CD14-positive monocyte (primary cell): ENCODE results near the gene GALNTL6. TPM values are rescaled to one million over a fixed set of nuclear protein-coding genes. Genes with fewer than 3 reads are reported as not detected.

ENCODE experiments used
- DNase-seq, 3 donors: peaks; one replicate each; pipeline ENCODE4 v3.0.0-alpha.2; 2011 to 2022
- H2AFZ ChIP-seq: 2 replicates; pipeline ENCODE4 v1.6.0; 2012; ENCODE audit warnings: mild to moderate bottlenecking, low read depth, low read length, inconsistent platforms; ENCODE audit not compliant: insufficient read depth, poor library complexity, severe bottlenecking
- H3K27ac ChIP-seq, 2 donors: 1 replicate in 1 of 2; 2 replicates in 1 of 2; pipeline ENCODE4 v1.5.1; 2012 to 2013; ENCODE audit warnings: low read length in 2 of 2, control low read depth in 1 of 2, inconsistent platforms in 1 of 2, low read depth in 1 of 2, mild to moderate bottlenecking in 1 of 2
- H3K27me3 ChIP-seq, 2 donors: one replicate each; pipeline versions ENCODE4 v1.6.0 to v1.6.1; 2011 to 2013; ENCODE audit warnings: low read length in 2 of 2; ENCODE audit not compliant: control insufficient read depth in 2 of 2, insufficient read depth in 2 of 2
- H3K36me3 ChIP-seq, 2 donors: replicated peaks in 1 of 2; 1 replicate in 1 of 2; 2 replicates in 1 of 2; pipeline versions ENCODE4 v1.5.1 to v1.6.1; 2012 to 2013; ENCODE audit warnings: low read length in 2 of 2, control low read depth in 1 of 2, inconsistent platforms in 1 of 2, mild to moderate bottlenecking in 1 of 2; ENCODE audit not compliant: insufficient read depth in 2 of 2, control insufficient read depth in 1 of 2
- H3K4me1 ChIP-seq, 2 donors: 1 replicate in 1 of 2; 2 replicates in 1 of 2; pipeline versions ENCODE4 v1.5.1 to v1.6.1; 2012 to 2013; ENCODE audit warnings: low read length in 2 of 2, control low read depth in 1 of 2, inconsistent platforms in 1 of 2, mild to moderate bottlenecking in 1 of 2, moderate library complexity in 1 of 2; ENCODE audit not compliant: insufficient read depth in 2 of 2, control insufficient read depth in 1 of 2
- H3K4me2 ChIP-seq: replicated peaks from 2 replicates; pipeline ENCODE3; 2012; ENCODE audit warnings: low read length, moderate library complexity, mild to moderate bottlenecking; ENCODE audit not compliant: poor library complexity, severe bottlenecking; ENCODE audit errors: extremely low read depth
- H3K4me3 ChIP-seq, 3 experiments: fragments of 200-600 bp in 1 of 3; sonication (generic) in 1 of 3; replicated peaks in 1 of 3; 1 replicate in 2 of 3; 2 replicates in 1 of 3; pipeline ENCODE4 v1.5.1; 2011 to 2013; ENCODE audit warnings: low read length in 3 of 3, mild to moderate bottlenecking in 3 of 3, control low read depth in 2 of 3, low read depth in 2 of 3, inconsistent platforms in 1 of 3, moderate library complexity in 1 of 3
- H3K79me2 ChIP-seq: 2 replicates; pipeline ENCODE4 v1.6.0; 2012; ENCODE audit warnings: mild to moderate bottlenecking, control low read depth, inconsistent platforms, low read length, moderate library complexity; ENCODE audit not compliant: insufficient read depth
- H3K9ac ChIP-seq: 2 replicates; pipeline ENCODE4 v1.6.0; 2017; ENCODE audit warnings: low read length, mild to moderate bottlenecking; ENCODE audit not compliant: insufficient read depth, poor library complexity, severe bottlenecking
- H3K9me3 ChIP-seq, 2 donors: replicated peaks in 1 of 2; 1 replicate in 1 of 2; 2 replicates in 1 of 2; pipeline versions ENCODE4 v1.5.1 to v1.6.1; 2012 to 2013; ENCODE audit warnings: low read length in 2 of 2, control low read depth in 1 of 2; ENCODE audit not compliant: control insufficient read depth in 1 of 2, insufficient read depth in 1 of 2
- H4K20me1 ChIP-seq: 2 replicates; pipeline ENCODE4 v1.6.0; 2012; ENCODE audit warnings: mild to moderate bottlenecking, low read length, control low read depth, moderate library complexity; ENCODE audit not compliant: insufficient read depth
- H3K27ac Mint-ChIP-seq, 7 donors: one replicate each; pipeline ENCODE4 v1.8.0; 2020; ENCODE audit warnings: mild to moderate bottlenecking in 7 of 7, mixed read lengths in 7 of 7, moderate library complexity in 6 of 7, inconsistent platforms in 2 of 7
- H3K27me3 Mint-ChIP-seq, 3 donors: one replicate each; pipeline ENCODE4 v1.8.0; 2021 to 2022; ENCODE audit warnings: low read depth in 3 of 3, mild to moderate bottlenecking in 3 of 3, mixed read lengths in 3 of 3, moderate library complexity in 3 of 3, inconsistent platforms in 1 of 3
- H3K36me3 Mint-ChIP-seq, 2 donors: one replicate each; pipeline ENCODE4 v1.8.0; 2020; ENCODE audit warnings: mixed read lengths in 2 of 2, inconsistent platforms in 1 of 2, mild to moderate bottlenecking in 1 of 2
- H3K4me1 Mint-ChIP-seq: one replicate; pipeline ENCODE4 v1.8.0; 2020; ENCODE audit warnings: mild to moderate bottlenecking, mixed read lengths
- H3K4me3 Mint-ChIP-seq, 2 donors: one replicate each; pipeline ENCODE4 v1.8.0; 2020; ENCODE audit warnings: mild to moderate bottlenecking in 2 of 2, mixed read lengths in 2 of 2, moderate library complexity in 1 of 2
- H3K9me3 Mint-ChIP-seq, 7 donors: one replicate each; pipeline ENCODE4 v1.8.0; 2020 to 2022; ENCODE audit warnings: mixed read lengths in 7 of 7, mild to moderate bottlenecking in 6 of 7, moderate library complexity in 6 of 7, inconsistent platforms in 2 of 7
- CTCF ChIP-seq: fragments of 200-600 bp; IDR thresholded peaks from one replicate; pipeline ENCODE4 v1.8.0; 2022; ENCODE audit warnings: antibody characterized with exemption, mild to moderate bottlenecking
- WGBS: methylation state at CpG from one replicate; pipeline ENCODE4 v1.1.5; 2013; ENCODE audit warnings: missing lambda C conversion rate; ENCODE audit not compliant: insufficient coverage; 5-methylcytosine and 5-hydroxymethylcytosine counted together
- intact Hi-C, 2 donors: fragments of 100-400 bp; cut with micrococcal nuclease; formaldehyde crosslinking; loops; one replicate each; pipeline versions ENCODE4 v1.15.0 to v1.15.1; 2023
- polyA plus RNA-seq, 3 donors: library from polyadenylated mRNA; depleted of rRNA in 1 of 3; unstranded in 2 of 3; stranded (reverse) in 1 of 3; fragments of 300-500 nt in 2 of 3; fragments of >200 nt in 1 of 3; fragmentation: Illumina TruSeq in 2 of 3; gene quantifications; 1 replicate in 2 of 3; 2 replicates in 1 of 3; pipeline ENCODE4 v1.2.3, GENCODE V29; 2012 to 2021

Gene GALNTL6
- polyA plus RNA-seq, 3 donors, result 0.05 TPM; not detected in 2

DNA sequence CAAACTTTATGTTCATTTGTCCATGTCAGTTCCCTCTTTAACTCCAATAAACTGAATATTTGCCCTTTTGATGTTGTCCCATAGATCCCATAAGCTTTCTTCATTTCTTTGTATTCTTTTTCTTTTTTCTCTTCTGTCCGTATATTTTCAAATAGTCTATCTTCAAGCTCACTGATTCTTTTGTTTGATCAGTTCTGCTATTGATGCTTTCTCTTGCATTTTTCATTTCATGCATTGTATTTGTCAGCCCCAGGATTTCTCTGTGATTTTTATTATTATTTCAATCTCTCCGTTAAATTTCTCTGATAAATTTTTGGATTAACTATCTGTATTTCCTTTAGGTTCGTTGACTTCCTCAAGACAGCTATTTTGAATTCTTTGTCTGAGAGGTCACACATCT, 1082.5 kb downstream of the GALNTL6 start:
- intact Hi-C loops, result no loop called here
- Histone ChIP-seq H3K4me1 (no peaks in the 10 kb centered on the region), H3K4me3 (no peak overlapping the region), H3K9me3 (peaks cover 13 to 18% of the 10 kb centered on the region in 2 donors), H3K9ac (no peak overlapping the region), H4K20me1 (no peaks in the 10 kb centered on the region), H3K4me2 (no peak overlapping the region), H3K79me2 (no peaks in the 10 kb centered on the region), H3K27ac (no peak overlapping the region), H3K36me3 (no peaks in the 10 kb centered on the region), H2AFZ (no peak overlapping the region), H3K27me3 (no peaks in the 10 kb centered on the region)
- no peak for DNase-seq
- TF ChIP-seq CTCF, result no peak
- no CpG with 5 or more reads among the region's 3 CpGs for WGBS
- Mint-ChIP-seq H3K9me3 (peaks cover 7 to 23% (median 16%) of the 10 kb centered on the region in 7 donors), H3K27ac (no peak overlapping the region), H3K36me3 (no peaks in the 10 kb centered on the region), H3K27me3 (no peaks in the 10 kb centered on the region), H3K4me1 (no peaks in the 10 kb centered on the region), H3K4me3 (no peak overlapping the region)

DNA sequence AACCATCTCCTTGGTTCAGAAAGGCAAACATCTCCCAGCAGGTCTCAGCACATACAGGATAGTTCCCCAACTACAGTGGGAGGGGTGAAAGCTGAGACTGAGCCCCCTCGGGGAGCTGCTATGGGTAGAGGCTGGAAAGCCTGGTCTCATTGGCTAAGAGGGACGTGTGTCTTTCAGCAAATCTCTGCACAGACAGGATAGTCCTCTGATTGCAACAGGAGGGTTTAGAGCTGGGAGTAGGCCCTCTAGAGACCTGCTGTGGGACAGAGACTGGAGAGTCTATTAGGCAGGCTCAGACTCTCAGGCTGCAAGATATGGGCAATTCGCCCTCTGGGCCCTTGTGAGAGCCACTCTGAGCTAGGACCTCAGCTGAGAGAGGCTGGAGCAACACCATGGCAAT, 1083.8 kb downstream of the GALNTL6 start:
- H3K27ac ChIP-seq, result no peak overlapping the region
- no peaks in the 10 kb centered on the region for H3K36me3 ChIP-seq
- no peak overlapping the region for H3K4me3 Mint-ChIP-seq
- no peaks in the 10 kb centered on the region for H3K4me1 Mint-ChIP-seq
- intact Hi-C loops, result no loop called here
- H3K27me3 Mint-ChIP-seq, result no peaks in the 10 kb centered on the region
- no peak overlapping the region for H3K4me2 ChIP-seq
- DNase-seq, result no peak
- no peak overlapping the region for H3K27ac Mint-ChIP-seq
- H3K9me3 ChIP-seq, result peaks cover 13 to 18% of the 10 kb centered on the region in 2 donors
- no peaks in the 10 kb centered on the region for H3K36me3 Mint-ChIP-seq
- no peaks in the 10 kb centered on the region for H3K27me3 ChIP-seq
- no peaks in the 10 kb centered on the region for H4K20me1 ChIP-seq
- H3K4me3 ChIP-seq, result no peak overlapping the region
- WGBS, result 83% methylated on average over 3 of the region's 3 CpGs
- no peaks in the 10 kb centered on the region for H3K4me1 ChIP-seq
- no peaks in the 10 kb centered on the region for H3K79me2 ChIP-seq
- TF ChIP-seq CTCF, result no peak
- H2AFZ ChIP-seq, result no peak overlapping the region
- peaks cover 7 to 23% (median 16%) of the 10 kb centered on the region in 7 donors for H3K9me3 Mint-ChIP-seq
- no peak overlapping the region for H3K9ac ChIP-seq
